GM06990 (cell line): ENCODE data around the gene MIA3.

ENCODE experiments used
- DNase-seq: peaks from one replicate; pipeline ENCODE4 v3.0.0-alpha.2; 2011; ENCODE audit not compliant: insufficient read length; ENCODE audit errors: extremely low read depth
- H3K27me3 ChIP-seq: replicated peaks from 2 replicates; pipeline ENCODE4 v1.6.0; 2011; ENCODE audit warnings: low read length; ENCODE audit not compliant: control insufficient read depth, insufficient read depth
- H3K36me3 ChIP-seq: 2 replicates; pipeline ENCODE4 v1.5.1; 2011; ENCODE audit warnings: low read length; ENCODE audit not compliant: control insufficient read depth, insufficient read depth
- H3K4me3 ChIP-seq: replicated peaks from 2 replicates; pipeline ENCODE4 v1.5.1; 2011; ENCODE audit warnings: low read depth, mild to moderate bottlenecking, control low read depth, low read length
- CTCF ChIP-seq: IDR thresholded peaks from 2 replicates; pipeline ENCODE4 v1.5.1; 2011; ENCODE audit warnings: low read length, control low read depth, mild to moderate bottlenecking, inconsistent platforms; ENCODE audit not compliant: insufficient read depth, poor library complexity, severe bottlenecking

The MIA3 gene

DNA sequence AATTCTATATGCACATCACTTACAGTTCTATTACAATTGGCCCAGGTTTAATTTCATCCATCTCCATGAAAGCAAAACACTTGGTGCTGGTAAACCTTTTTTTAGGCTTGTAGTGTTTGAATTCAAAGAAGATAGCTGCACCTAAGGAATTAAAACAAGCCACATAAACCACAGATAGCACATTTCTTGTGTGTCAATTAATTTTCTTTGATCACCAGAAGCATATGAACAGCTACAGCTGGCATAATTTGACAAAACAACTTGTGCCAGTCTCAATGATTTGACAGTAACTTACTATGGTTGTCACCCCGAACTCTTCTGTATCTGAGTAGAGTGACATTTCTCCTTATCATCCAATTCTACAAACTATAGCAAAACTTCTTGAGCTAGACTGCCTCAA is 52.2 kb downstream of the MIA3 start:
- H3K36me3 ChIP-seq: peaks cover 7% of the 10 kb centered on the region
- H3K27me3 ChIP-seq: no peaks in the 10 kb centered on the region
- TF ChIP-seq CTCF: no peak
- no peak overlapping the region for H3K4me3 ChIP-seq
- DNase-seq: no peak

GRCh38 chr1:222680080-222680479 is 62.2 kb downstream of the MIA3 start:
- Histone ChIP-seq H3K4me3 (no peak overlapping the region), H3K27me3 (no peaks in the 10 kb centered on the region), H3K36me3 (no peaks in the 10 kb centered on the region; the same call in 1 of the 2 replicates)
- DNase-seq: no peak
- no peak for TF ChIP-seq CTCF

DNA sequence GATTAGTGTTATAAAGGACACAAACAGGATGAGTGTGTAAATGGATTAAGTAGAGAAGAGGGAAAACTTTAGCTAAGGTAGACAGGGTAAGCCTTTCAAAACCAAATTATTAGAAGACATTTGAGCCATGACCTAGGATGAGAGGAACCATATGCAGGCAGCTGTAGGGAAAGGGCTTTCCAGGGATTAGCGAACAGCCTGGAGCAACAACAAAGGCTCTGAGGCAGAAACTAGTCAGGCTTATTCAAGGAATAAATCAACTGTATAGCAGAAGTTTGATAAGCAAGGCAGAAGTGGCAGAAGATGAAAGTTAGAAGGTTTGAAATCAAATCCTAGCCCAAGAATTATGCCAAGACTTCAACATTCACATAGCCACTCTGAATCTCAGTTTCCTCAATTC is 73.1 kb downstream of the MIA3 start:
- DNase-seq: no peak
- Histone ChIP-seq H3K36me3 (peaks cover 2% of the 10 kb centered on the region), H3K27me3 (no peaks in the 10 kb centered on the region), H3K4me3 (no peak overlapping the region)
- TF ChIP-seq CTCF: no peak

- no peak for DNase-seq
- H3K36me3 ChIP-seq: peaks cover 2% of the 10 kb centered on the region
- no peaks in the 10 kb centered on the region for H3K27me3 ChIP-seq
- H3K4me3 ChIP-seq: no peak overlapping the region
- no peak for TF ChIP-seq CTCF
Measured at GRCh38 chr1:222694927-222695326, 77.0 kb downstream of the MIA3 start.

DNA sequence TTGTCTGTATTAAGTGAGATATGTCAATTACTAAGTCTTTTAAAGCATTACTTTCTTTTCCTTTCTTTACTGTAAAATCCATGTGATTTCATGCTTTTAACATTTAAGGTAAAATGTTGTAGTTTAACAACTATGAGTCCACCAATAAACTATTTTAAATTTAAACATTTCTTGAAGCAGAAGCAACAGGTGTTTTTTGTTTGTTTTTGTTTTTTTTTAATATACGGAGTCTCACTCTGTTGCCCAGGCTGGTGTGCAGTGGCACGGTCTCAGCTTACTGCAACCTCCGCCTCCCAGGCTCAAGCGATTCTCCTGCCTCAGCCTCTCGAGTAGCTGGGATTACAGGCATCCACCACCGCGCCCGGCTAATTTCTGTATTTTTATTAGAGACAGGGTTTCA is 78.8 kb downstream of the MIA3 start:
- H3K4me3 ChIP-seq: no peak overlapping the region
- peaks cover 2% of the 10 kb centered on the region for H3K36me3 ChIP-seq
- DNase-seq: no peak
- no peak for TF ChIP-seq CTCF
- no peaks in the 10 kb centered on the region for H3K27me3 ChIP-seq

GRCh38 chr1:222697203-222697602 is 79.3 kb downstream of the MIA3 start:
- no peak for DNase-seq
- H3K4me3 ChIP-seq: no peak overlapping the region
- no peaks in the 10 kb centered on the region for H3K27me3 ChIP-seq
- peaks cover under 1% of the 10 kb centered on the region for H3K36me3 ChIP-seq
- no peak for TF ChIP-seq CTCF
